DOHH2 (cell line): ENCODE measurements around the gene KPNB1.

Experiments used
- EZH2phosphoT487 ChIP-seq: fragments of 200-600 bp; sonication (generic); IDR thresholded peaks from 2 replicates; pipeline ENCODE4 v1.6.1; 2017; ENCODE audit warnings: borderline replicate concordance, mild to moderate bottlenecking, antibody characterized with exemption, low read length, moderate library complexity, mixed read lengths
- TF ChIP-seq, protein P1 (sequence below): fragments of 200-600 bp; sonication (generic); IDR thresholded peaks from one replicate; pipeline ENCODE4 v1.5.1; 2014; ENCODE audit warnings: antibody characterized with exemption, mild to moderate bottlenecking, low read depth, low read length; ENCODE audit not compliant: poor library complexity, severe bottlenecking

DNA sequence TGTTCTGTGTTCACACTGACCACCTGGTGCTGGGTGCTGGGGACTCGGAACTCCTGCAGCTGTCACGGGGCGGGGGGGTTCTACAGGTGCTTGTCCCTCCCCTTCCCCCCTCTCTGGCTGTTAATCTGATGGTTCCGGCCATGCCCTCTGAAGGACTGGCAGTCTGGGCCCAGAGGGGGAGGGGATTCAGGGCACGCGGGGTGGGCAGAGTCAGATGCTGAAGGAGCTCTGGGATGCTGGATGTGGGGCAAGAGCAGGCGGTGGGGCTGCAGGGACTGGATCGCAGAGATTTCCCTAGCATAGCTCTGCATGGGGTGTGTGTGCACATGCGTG, 78.0 kb downstream of the KPNB1 start:
- TF ChIP-seq EZH2phosphoT487 = no peak
- TF ChIP-seq, protein P1, sequence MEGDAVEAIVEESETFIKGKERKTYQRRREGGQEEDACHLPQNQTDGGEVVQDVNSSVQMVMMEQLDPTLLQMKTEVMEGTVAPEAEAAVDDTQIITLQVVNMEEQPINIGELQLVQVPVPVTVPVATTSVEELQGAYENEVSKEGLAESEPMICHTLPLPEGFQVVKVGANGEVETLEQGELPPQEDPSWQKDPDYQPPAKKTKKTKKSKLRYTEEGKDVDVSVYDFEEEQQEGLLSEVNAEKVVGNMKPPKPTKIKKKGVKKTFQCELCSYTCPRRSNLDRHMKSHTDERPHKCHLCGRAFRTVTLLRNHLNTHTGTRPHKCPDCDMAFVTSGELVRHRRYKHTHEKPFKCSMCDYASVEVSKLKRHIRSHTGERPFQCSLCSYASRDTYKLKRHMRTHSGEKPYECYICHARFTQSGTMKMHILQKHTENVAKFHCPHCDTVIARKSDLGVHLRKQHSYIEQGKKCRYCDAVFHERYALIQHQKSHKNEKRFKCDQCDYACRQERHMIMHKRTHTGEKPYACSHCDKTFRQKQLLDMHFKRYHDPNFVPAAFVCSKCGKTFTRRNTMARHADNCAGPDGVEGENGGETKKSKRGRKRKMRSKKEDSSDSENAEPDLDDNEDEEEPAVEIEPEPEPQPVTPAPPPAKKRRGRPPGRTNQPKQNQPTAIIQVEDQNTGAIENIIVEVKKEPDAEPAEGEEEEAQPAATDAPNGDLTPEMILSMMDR = no peak
